Anterior cingulate cortex (tissue), 58 donors: ENCODE measurements around the gene TEX261.
A peak's percentile ranks its signal among the peaks of the same experiment; 100 is the strongest.
"Not testable (repeated sequence)": the region's sequence is repeated elsewhere in the genome, so short reads cannot be mapped to it uniquely, and the experiment has no call there.

ENCODE experiments used
- DNase-seq, 58 donors: peaks; one replicate each; lab custom pipeline; 2025; lab: John Stamatoyannopoulos, UW

TEX261 gene

DNA sequence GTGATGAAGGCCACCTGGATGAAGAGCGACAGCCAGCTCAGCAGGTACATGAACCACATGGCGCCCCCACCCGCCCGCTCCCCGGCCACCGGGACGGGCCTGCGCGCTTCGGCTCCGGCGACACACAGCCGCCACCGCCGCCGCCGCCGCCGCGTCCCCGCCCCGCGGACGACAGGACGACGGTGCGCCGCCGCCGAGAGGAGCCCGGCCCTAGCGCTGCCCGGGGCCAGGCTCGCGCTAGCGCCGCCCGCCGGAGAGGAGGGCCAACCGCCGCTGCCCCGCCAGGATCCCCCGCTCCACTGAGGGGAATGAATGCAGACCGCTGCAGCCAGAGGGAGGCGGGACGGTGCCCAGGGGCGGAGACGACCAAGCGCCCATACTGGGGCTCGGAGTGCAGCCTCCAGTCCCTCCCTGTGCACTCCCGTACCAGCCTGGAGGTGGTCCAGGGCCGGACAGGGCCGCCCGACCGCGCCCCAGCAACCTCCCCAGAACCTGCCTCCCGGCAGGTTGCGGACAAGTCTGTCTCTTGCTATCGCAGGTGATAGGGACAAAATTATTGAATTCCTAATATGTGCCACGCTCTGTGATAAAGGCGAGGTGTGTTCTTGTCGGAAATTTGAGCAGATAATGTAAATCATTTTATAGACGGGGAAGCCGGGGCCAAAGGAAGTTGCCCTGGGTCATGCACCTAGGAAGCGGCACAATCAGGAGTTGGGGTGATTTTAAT lies at the start of gene TEX261:
Gene TEX261, minus strand, starts transcription at position 175 of the 727 bp plus-strand sequence. Its CDS starts 116 bp downstream, at position 59.
- DNase-seq: peak; percentile 23 to 93 (median 80)

DNA sequence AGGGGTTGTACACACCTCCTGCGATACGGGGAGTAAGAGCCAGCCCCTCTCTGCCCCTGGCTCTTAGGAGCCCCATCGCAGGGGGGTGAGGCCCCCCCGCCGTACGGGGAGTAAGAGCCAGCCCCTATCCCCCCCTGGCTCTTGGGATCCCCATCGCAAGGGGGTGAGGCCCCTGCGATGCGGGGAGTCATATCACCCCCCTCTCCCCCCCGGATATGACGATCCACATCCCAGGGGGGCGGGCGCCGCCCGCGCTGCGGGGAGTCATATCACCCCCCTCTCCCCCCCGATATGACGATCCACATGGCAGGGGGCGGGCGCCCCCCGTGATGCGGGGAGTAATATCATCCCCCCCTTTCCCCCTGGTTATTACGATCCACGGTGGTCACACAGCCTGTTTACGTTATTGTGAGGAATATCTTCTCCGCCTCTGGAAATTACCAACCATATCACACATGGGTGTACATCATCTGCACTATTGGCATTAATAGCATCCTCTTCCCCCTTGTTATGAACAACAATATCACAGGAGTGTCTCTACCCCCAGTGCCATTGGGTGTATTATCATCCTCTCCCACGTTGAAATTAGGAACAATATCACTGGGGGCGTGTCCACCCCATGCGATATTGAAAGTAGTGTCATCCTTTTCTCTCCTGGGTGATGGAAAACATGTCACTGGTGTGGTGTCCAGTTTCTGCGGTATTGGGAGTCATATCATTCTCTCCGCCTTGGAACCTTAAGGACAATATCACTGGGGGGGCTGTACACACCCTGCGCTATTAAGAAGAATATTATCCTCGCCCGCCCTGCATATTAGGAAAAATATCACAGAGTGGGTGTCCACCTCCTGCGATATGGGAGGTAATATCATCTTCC lies 49.1 kb upstream of the TEX261 start:
- DNase-seq: no peak

DNA sequence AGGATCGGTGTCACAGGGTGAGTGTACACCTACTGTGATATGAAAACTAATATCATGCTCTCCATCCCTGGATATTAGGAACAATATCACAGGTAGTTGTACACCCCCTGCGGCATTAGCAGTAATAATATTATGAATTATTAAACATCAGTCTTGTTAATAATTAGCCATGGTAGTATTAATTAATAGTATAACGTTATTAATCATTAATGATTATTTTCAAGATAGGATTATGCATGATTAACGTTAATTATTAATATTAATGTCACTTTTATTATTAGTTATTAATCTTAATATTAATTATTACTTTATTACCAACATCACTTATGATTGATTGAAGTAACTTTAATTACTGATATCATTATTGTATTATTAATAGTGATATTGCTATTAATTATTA lies 47.6 kb upstream of the TEX261 start:
- DNase-seq: no peak

DNA sequence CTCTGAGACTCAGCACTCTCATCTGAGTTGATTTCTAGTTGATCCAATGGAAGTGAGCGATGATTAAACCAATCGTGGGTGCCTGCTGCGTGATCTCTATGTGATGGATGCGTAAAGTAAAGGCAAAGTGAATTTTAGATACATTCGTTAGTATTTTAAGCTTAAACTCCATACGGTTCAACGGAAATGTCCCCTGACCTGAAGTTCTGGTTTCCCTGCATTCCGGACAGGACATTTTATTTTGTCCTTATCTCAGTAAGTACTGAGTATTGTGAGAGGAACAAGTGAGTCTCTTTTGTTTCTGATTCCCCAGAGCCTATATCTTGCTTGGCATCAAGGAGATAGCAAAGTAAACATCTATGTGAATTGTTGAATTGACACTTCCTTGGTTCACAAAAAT lies 41.6 kb upstream of the TEX261 start:
- not testable (repeated sequence) for DNase-seq

DNA sequence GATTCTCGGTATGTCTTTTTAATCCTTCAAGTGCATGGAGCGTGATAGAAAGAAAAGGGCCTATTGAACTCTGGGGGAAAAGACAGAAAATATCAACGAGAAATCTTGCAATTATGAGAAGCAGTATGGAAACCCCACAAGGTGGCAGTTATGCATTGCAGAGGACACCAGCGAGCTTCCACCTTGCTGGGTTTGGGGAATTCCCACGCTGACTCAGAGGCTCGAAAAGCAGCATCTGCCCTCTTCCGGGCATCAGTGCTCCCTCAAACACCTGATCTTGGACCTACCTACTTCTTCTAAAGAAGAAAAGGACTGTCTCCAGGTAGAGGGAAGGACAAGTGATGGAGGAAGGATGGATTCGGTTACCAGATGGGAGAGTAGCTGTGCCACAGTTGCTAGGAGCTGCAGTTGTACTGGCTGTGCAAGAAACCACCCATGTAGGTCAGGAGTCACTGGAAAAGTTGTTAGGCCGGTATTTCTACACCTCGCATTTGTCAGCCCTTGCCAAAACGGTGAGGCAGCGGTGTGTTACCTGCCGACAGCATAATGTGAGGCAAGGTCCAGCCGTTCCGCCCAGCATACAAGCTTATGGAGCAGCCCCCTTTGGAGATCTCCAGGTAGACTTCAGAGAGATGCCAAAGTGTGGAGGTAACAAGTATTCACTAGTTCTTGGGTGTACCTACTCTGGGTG lies 29.0 kb upstream of the TEX261 start:
- DNase-seq: not testable (repeated sequence)

DNA sequence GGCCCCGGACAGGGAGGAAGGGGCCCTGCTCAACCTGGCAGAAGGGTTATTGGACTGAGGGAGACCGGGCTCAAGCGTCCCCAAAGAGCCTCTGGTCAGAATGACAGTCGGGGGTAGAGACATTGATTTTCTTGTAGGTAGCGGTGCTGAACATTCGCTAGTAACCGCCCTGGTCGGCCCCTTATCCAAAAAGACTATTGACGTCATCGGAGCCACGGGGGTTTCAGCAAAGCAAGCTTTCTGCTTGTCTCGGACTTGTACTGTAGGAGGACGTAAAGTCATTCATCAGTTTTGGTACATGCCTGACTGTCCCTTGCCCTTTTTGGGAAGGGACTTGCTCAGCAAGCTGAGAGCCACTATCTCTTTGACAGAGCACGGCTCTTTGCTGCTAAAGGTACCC lies 26.7 kb upstream of the TEX261 start:
- not testable (repeated sequence) for DNase-seq

DNA sequence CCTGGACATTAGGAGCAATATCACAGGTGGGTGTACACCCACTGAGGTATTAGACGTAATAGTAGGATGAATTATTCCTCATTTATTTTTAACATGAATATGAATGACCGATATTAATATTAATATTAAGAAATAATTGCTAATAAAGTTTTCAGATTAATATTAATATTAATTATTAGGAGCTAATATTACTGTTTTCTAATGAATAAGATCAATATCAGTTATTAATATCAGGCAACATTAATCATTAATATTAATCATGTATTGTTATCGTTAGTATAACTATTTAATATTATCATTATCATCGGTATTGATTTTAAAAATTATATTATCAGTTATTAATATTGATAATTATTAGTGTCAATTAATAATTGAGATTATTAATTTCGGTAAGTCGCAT lies 25.3 kb upstream of the TEX261 start:
- not testable (repeated sequence) for DNase-seq

DNA sequence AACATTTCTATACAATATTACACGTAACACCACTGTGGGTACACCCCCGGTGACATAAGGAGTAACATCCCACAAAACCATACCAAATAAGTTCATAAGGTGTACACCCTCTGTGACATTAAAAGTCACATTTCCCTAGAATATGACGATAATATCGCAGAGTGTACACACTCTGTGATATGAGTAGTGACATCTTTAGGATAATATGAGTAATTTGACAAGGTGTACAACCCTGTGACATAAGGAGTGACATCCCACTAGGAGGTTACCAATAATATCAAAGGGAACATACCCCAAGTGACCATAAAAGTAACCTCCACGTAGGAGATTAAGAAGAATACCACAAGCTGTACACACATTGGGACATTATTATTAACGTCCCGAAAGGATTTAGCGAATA lies 24.0 kb upstream of the TEX261 start:
- DNase-seq: no peak

DNA sequence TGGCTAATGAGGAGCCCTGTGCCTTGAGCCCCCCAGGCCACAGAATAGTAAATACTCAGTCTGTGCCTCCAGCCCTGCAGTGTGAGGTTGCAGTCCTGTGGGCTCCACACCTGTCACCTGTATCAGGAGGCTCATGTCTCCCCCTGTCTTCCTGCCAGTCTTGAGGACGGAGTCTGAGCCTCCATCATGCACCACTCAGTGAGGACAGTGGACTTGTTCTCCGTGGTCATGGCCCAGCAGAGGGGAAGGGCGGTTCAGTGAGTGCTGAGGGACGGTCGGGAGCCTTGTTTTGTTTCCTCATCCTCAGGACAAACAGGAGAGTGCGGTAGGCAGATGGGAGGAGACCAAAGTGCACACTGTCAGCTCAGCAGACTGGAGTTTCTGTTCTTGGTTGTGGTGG lies 17.1 kb upstream of the TEX261 start:
- not testable (repeated sequence) for DNase-seq

DNA sequence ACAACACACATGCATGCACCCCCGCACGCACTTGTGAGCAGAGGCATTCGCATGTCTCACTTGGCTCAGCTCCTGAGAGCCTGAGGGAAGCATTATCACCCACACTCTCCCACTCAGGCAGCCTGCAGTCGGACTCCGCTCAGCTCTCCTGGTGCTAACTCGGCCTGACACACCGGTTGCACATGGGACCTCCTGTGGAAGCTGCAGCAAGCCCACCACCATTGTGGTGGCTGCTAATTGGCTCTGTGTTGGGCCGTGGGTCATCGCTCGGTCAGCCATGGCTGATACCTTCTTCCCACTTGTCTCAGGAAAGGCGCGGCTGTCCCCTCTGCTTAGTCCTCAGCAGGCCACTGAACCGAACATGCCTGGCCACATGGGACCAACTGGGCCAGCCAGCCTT lies 13.7 kb upstream of the TEX261 start:
- DNase-seq: no peak

DNA sequence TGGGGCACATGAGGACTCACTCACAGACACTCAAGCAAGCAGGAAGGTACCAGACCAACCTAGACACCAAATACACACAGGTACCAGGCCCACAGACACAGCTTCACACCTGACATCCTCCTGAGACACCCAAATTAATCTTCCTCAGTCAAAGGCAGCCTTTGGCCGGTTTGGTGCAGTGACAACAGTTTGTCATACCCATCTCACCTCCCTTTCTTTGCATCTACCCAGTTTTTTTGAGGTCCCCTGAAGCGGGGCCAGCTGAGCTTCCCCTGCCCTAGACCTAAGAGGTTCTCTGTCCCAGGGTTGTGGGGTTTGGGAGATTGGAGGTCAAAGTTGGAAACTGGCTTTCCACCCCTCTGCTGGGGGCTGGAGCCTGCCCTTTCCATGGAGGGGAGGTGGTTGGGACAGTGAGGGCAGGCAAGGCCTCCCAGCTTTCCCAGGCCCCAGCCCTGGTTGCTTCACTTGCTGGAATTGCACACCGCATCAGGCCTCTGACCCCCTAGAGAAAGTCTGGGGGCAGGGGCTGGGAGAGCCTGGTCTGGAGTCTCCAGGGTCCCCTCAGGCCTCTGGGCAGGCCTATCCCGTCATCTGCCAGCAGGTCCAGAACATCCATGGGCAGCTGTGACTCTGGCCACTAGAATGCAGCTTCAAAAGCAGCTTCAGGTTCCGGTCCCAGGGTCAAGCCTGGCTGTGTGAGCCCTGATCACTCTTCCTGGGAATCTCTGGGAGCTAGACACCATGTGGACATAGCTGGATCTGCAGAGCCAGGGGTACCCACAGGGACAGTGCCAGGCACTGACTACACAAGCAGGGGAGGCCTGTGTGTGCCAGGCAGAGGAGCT lies 12.5 kb upstream of the TEX261 start:
- DNase-seq: no peak

DNA sequence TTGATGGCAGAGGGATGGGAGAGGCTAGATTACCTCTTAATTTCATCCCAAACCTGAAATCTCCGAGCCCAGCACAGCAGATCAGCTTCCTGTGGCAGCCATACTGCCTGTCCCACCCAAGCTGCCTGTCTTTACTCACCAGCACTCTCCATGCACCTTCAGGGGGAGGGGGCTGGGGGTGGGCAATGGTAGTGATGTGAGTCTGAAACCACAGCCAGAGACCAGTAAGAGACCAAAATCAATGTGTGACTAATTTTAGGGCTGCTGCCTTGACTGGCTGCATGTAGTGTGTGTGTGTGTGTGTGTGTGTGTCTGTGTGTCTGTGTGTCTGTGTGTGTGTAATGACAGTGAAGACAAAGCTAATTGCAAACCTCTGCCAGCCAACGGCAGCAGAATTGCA lies 11.7 kb upstream of the TEX261 start:
- DNase-seq: no peak

DNA sequence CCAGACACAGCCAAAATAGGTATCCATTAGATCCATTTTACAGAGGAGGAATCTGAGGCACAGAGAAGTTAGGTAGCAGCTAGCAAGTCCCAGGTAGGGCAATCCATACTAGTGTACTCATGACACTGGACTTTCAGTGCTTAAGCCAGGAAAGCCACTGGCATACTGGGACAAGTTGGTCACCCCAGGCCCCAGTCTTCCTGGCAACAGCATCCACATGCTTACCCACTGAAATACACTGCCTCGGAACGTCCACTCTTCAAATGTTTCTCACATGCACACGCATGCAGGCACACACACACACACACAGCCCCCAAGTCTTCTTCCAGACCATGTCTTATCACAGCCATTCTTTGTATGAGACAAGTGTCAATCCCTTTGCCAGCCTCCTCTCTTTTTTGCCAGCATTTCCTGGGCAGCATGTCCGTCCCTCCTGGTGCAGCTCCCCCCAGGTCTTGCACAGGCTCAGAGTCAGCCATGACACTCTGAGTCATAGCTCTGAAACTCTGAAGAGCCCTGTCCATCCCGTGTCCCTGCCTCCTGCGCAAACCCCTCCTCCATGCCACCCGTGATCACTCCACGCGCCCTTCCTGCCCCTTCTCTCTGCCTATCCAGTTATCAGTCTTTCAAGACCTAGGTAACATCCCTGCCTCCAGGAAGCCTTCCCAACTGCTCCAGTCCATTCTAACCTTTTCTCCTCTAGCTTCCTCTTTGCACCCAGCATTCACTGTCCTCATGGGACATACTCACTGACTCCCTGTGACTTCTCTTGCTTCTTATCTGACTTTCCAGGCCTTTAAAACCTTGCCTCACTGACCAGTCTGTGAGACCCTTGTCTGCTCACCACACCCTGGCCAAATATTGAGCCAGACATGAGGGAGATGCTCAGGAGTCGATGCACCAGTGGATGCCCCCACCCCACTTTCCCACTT lies 10.9 kb upstream of the TEX261 start:
- no peak for DNase-seq

DNA sequence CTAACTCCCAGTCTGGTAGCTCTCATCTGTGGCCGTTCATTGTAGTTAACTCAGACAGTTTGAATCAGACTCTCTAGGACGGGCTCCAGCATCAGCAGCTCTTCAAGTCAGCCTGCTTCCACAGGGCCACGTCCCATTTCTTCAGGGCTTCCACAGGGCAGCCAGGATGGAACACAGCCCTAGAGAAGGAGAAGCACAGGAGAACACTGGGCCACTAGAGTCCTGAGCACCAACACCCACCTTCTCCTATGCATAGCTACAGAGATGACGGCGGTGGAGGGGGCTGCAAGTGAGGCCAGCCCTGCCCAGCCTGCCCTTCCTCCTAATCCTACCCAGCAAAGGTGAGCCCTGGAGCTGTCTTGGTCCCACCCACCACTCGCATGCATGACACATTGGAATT lies 10.2 kb upstream of the TEX261 start:
- DNase-seq: no peak

DNA sequence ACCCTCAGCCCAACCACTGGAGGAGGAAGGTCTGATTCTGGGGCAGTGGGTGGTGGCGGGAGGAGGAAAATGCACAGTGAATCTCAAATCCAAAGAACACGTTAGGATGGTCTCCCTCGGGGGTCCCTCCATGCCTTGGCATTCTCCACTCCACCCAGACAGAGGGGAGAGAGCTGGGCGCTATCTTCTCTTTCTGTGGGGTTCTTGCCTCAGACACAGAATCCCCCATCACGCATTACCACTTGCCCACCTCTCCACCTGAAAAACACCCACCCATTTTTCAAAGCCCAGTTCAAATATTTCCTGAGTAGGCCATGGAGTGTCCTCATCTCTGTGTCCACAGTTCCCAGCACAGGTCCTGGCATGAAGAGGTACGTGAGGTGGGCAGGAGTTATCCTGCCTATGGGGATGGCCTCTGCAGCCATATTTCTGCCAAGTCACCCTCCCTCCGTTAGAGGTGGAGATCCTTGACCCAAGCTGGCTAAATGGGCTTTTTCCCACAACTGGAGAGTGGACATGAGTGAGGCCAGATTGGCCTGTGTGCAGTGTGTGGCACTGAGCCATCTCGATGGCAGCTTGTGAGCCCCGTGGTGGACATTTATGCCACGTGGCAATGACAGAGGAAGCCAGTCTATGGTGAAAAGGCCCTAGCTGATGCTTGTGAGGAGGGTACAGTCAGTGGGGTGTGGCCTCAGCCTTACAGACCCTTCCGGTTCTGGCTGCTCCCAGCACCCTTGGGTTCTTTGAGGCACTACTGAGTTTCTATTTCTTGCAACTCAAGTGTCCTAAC lies 9.5 kb upstream of the TEX261 start:
- DNase-seq: no peak

DNA sequence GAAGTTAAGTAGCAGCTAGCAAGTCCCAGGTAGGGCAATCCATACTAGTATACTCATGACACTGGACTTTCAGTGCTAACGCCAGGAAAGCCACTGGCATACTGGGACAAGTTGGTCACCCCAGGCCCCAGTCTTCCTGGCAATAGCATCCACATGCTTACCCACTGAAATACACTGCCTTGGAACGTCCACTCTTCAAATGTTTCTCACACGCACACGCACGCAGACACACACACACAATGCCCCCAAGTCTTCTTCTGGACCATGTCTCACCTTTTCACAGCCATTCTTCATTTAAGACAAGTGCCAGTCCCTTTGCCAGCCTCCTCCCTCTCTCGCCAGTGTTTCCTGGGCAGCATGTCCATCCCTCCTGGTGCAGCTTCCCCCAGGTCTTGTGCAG lies 8.7 kb upstream of the TEX261 start:
- DNase-seq: no peak

DNA sequence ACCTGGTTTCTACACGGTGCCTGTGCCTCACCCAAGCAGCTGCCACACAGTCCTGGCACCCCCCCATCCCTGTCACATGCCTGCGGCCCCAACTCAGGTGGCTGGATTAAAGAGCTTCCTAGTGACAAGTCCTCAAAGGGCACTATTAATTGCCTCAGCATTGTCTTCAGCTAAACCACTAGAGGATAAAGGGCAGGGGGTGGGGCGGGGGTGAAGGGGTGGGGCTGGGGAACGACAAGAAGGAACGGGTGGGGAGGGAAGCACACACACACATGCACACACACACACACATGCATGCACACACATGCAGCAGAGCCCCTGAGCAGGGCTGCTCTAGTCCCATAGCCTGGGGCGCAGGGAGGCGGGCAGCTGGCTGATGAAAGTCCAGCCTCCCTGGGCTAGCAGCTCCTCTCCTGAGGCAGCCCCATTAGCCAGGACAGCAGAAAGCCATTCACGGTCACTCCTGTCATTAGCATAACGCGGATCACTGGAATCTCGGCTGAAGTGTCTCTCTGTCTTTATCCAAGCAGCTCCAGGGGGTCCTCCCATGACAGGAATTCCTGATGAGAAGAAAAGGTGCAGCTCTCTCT lies 7.4 kb upstream of the TEX261 start:
- no peak for DNase-seq

DNA sequence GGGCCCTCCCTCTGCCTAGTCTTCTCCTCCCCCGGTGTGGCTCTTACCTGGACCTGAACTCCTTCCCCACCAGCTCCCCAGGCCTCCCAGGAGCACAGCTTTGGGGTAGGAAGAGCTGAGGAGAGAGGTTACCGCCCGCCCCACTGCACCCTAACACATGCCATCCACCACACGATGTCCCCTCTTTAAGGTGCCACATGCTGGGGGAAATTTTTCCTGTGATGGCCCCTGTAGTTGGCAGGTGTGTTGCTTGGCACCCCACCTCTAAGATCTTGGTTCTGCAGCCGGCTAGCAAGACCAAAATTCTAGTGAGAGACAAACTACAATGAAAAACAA lies 6.9 kb upstream of the TEX261 start:
- DNase-seq: no peak
